HG03280 (cell line): ENCODE measurements around the gene GYG2.
"Not testable (repeated sequence)": the region's sequence is repeated elsewhere in the genome, so short reads cannot be mapped to it uniquely, and the experiment has no call there.

Experiments used
- ATAC-seq: cut with Tn5 transposase; IDR thresholded peaks from one replicate; pipeline ENCODE4 v1.9.1; 2021; ENCODE audit warnings: mild to moderate bottlenecking, moderate library complexity; ENCODE audit not compliant: unreplicated experiment

The GYG2 gene

GRCh38 chrX:2812161-2812907, 16.4 kb upstream of the GYG2 start:
- not testable (repeated sequence) for ATAC-seq

- no peak for ATAC-seq
These were observed 11.7 kb upstream of the GYG2 start for GRCh38 chrX:2817036-2817435.

GRCh38 chrX:2819345-2820135, 9.2 kb upstream of the GYG2 start:
- no peak for ATAC-seq

DNA sequence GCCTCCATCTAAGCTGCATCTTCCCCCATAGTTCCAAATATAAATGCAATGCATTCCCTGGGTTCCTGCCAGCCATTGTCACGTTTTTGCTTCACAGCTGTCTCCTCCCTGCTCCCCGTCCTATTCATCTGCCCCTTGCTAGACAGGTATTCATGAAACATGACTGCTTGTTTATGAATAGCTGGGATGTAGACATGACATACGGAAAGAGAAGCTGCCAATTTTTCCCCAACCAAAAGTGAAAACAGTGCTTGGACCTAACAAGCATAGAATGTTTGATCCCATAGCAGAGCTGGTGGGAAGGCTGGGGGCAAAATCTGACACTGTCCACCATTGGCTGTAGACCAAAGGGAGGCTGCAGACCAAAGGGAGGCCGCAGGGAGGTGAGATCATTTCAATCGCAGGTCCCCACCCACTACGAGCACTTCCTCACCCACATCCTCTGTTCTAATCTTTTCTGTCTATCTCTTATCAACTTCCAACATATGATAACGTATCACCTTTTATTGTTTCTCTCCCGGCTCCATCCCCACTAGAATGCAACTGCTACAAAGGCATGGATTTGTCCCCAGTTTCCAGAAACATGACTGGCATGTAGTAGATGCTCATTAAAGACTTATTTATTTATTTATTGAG, 8.5 kb upstream of the GYG2 start:
- no peak for ATAC-seq

- ATAC-seq, result no peak
These were observed 4.8 kb upstream of the GYG2 start for GRCh38 chrX:2823795-2824386.

GRCh38 chrX:2824886-2825285, 3.8 kb upstream of the GYG2 start:
- no peak for ATAC-seq

GRCh38 chrX:2828959-2829411, 255 bp downstream of the GYG2 start:
- ATAC-seq, result no peak

- no peak for ATAC-seq
These were observed 928 bp downstream of the GYG2 start for GRCh38 chrX:2829469-2830246.

DNA sequence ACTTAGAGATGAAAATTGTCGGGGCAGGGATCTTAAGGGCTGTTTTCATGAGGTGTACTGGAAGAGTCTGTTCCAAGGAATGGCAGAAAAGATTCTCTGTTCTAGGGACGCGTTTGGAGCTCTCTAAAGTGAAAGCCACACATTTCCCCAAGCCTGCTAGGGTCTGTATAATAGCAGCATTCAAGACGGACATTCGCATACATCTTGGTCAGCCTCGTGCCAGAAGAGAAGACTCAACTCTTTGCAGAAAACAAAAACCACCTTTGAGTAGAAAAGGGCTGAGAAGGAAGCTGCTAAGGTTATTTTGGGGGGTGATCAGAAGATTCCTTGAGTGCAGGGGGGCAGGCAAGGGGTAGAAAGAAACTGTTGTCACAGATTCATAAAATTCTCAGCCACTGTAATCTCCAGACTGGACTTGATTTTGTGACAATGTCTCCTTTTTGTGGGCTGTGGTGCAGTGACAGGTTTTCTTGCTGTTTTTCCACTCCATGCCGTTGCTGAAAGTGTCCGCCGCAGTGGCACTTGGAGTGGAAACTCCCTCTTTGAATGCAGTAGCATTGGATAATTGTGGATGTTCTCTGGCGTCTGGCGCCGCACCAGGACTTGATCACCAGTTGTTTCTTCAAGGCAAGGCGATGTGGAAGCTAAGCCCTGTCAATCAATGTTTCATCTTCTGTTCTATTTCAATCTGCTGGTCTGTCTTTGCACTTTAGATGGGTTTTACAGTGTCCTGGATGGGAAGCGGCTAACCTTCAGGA, 2.9 kb downstream of the GYG2 start:
- no peak for ATAC-seq

- no peak for ATAC-seq
These were observed 9.2 kb downstream of the GYG2 start for GRCh38 chrX:2837961-2838360.

DNA sequence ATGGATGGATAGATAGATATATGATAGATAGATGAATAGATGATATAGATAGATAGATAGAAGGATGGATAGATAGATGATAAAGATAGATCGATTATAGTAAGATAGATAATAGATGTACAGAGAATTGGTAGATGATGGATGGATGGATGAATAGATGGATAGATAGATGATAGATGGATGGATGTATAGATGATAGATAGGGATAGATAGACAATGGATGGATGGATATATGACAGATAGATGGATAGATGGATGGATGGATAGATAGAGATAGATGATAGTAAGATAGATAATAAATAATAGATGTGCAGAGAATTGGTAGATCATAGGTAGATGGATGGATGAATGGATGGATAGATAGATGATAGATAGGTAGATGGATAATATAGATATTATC, 12.2 kb downstream of the GYG2 start:
- ATAC-seq, result no peak

DNA sequence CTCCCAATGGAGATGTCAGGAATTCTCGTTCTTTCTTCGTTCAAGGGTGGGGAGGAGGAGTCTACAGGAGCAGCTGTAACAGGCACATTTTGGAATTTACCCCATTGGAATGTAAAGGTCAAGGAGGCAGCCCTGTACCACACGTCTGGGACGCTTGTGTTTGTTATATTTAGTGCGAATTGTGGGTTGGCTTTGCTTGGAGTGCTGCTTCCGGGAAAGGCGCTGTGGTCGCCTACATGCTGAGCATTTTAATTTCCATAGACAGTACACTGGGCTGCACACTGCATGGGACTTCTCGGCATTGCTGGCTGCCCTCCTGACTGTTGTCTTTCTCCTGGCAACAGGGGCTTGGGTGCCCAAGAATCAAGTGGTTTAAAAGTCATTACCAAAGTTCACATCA, 12.8 kb downstream of the GYG2 start:
- ATAC-seq, result no peak

GRCh38 chrX:2846992-2847391, 18.3 kb downstream of the GYG2 start:
- no peak for ATAC-seq

DNA sequence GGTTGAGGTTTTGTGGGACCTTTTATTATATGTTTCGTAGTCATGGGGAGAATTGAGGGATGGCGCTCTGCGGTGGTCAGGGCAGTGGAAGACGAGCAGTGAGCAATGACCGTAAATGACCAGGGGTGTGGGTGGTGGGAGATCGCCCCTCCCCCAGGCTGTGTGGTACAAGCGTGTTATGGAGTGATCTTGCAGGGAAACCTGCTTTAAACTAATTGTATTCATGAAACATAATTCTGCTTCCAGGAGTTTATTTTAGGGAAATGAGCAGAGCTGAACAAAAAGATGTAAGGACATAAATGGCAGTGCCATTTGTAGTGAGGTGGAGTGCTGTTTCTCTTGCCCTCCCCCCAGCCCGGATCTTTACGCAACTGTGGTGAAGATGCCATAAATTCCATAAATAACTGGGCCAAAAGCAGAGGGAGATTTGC, 20.2 kb downstream of the GYG2 start:
- no peak for ATAC-seq

- no peak for ATAC-seq
These were observed 26.2 kb downstream of the GYG2 start for GRCh38 chrX:2854918-2855317.

DNA sequence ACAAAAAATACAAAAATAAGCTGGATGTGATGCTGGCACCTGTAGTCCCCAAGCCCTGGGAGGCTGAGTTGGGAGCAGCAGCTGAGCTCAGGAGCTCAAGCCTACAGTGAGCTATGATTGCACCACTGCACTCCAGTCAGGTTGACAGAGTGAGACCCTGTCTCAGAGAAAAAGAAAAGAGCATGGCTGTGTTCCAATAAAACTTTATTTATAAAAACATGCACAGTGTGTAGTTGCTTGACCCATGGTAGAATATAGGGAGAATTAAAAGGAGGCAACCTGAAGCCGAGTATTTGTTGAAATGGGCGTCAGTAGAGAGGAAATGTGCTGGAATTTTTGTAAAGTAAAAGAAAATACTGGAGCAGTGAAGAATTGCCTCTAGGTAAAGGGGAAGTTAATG, 27.0 kb downstream of the GYG2 start:
- no peak for ATAC-seq

DNA sequence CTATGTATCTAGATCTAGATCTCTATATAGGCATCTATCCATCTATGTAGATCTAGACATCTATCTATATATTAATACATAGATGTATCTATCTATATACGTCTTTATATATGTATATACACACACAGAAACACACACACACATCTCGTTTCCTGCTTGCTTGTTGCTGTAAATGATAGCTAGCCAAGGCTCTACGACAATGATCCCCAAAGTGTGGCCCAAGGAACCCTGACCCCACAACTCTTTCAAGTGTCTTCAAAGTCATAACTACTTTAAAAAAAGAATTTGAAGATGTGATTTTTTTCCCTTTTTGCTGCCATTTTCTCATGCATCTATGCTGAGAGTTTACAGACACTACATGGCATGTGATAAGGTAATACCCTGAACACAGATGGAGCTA, 28.8 kb downstream of the GYG2 start:
- no peak for ATAC-seq

GRCh38 chrX:2859197-2859797, 30.6 kb downstream of the GYG2 start:
- ATAC-seq, result no peak

DNA sequence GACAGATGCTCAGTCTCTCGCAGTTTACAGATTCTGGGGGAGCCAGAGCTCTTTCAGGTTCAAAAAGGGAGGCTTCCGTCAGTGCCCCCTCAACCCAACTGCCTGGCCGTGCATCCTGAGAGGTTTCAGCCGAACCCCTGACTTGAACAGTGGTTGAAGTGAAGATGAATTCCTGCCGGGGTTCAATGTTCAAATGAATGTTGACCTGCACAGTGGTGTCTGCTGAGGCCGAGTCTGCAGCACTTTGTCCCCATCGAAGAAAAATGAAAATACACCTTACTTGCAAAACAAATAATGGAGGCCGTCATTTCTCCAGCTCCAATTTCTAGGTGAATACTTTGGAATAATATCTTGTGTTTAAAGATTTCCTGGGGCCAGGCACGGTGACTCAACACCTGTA, 33.7 kb downstream of the GYG2 start:
- no peak for ATAC-seq

DNA sequence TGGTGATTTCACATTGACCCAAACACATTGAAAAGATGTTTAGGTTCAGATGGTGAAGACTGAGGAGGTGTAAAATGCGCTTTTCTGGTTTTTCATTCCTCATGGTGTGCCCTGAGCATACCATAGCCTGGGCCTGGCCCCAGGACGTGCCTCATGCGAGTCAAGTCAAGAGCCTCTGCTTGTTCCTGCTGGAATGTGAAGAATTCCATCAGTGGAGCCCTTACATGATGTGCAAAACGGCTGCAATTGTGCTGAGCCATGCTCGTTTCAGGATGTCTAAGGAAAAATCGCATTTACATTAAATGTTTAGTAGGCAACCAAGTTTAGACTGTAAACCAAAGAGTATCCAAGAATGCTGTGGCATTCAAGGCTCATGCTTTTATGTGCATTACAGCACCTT, 34.9 kb downstream of the GYG2 start:
- ATAC-seq, result no peak
